GM18511 (cell line): ENCODE data around the gene ADAT3.

Experiments
- ATAC-seq: cut with Tn5 transposase; IDR thresholded peaks from one replicate; pipeline ENCODE4 v1.9.1; 2021; ENCODE audit warnings: mild to moderate bottlenecking, moderate library complexity; ENCODE audit not compliant: unreplicated experiment

Gene ADAT3

DNA sequence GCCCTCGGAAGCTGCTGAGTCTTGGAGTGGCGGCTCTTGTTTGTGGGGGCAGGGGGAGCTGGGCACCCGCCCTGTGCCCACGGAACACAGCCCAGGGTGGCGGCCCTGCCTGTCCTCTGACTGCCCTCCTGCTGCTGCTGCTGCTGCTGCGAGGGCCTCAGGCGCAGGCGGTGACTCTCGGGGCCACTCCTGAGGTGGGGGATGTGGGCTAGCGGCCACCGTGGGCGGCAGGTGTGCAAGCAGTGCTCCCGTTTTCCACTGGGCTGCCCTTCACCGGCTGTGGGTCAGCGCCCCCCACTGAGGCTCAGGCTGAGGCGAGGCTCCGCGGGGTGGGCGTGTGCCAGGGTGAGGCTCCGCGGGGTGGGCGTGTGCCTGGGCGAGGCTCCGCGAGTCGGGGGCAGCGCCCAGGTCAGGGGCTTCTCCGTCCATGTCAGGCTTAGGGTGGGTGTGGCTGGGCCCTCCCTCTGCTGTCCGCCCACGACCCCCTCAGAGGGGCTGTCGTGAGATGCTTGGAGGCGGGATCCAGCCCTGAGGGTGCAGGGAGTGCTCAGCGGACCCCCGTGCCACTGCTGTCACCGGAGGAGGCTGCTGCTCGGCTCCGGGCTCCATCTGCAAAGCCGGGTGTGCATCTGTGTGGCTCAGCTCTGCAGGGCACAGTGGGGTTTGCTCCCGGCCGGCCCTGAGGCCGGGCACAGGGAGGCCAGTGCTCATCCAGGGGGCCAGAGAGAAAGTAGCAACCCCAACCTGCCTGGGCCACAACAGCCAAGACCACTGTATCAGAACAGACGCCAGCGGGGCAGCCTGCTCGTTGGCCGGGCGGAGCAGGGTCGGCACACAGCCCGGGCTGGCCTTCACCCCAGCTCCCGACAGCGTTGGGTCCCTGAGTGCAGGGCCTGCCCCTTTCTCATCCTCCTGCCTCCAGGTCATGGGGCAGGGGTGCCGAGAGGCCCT is 50.2 kb downstream of the ADAT3 start:
- no peak for ATAC-seq

DNA sequence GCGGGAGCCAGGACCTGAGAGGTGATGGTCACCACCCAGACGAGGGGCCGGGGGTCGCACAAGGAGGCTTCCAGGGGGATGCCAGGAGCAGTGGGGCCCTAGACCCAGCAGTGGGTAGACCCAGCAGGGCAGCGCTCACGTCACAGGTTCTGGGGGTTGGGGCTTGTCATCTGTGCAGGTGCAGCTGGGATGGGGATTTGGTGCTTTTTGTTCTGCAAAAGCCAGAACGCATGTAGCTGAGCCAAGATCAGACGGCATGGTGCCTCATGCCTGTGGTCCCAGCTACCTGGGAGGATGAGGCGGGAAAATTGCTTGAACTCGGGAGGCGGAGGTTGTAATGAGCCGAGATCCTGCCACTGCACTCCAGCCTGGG is 50.9 kb downstream of the ADAT3 start:
- ATAC-seq: no peak

DNA sequence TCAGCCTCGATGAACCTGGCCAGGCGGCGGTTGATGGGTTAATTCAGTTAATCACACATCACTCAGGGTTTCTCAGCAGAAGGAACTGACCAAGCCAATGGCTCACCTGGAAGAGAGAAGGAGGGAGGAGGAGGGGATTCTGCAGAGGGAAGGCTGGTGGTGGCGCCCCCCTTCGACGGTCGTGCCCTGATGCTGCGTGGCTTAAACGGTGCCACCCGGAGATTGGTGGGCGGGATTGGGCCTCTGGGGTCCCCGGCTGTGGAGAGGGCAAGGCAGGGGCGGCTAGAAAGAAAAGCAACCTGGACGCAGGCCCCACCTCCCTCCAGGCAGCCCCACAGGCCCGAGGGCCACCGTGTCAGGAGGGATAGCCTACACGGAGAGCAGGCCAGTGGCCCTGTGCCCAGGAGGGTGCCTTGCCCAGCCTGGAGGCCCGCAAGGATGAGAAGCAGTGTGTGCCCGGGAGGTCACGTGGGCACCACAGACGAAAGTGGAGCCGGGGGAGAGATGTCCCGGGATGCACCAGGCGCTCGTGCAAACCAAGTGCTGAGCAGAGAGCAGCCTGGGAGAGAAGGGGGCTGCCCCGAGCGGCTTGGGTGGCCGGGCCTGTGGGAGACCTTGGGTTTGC is 51.8 kb downstream of the ADAT3 start:
- no peak for ATAC-seq

DNA sequence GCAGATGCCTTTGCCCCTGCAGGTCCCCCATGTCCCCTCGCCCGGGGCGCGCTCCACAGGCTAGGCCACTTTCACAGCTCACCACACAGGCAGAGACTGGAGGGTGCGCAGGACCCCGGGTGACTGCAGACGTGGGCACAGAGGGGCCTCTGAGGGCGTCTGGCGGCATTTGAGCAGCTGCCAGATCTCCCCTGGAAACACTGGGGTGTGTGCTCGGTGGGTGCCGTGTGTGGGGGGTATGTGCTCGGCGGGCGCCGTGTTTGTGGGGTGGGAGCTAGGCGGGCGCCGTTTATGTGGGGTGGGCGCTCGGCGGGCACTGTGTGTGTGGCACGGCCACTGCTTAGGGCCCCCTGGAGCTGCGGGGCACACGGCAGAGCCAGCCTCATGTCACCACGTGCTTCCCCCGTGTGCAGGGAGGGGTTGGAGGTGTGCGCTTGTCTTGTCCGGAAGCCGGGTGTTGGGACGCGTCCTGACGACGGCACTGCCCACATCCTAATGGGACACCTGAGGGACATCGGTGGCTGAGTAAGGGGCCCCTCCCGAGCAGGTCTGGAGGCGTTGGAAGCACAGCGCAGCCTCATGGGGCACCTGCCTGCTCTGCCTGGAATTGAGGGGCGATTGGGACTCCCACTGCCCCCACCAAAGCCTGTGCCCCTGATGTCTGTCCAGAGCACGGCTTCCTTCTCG is 52.5 kb downstream of the ADAT3 start:
- ATAC-seq: no peak

DNA sequence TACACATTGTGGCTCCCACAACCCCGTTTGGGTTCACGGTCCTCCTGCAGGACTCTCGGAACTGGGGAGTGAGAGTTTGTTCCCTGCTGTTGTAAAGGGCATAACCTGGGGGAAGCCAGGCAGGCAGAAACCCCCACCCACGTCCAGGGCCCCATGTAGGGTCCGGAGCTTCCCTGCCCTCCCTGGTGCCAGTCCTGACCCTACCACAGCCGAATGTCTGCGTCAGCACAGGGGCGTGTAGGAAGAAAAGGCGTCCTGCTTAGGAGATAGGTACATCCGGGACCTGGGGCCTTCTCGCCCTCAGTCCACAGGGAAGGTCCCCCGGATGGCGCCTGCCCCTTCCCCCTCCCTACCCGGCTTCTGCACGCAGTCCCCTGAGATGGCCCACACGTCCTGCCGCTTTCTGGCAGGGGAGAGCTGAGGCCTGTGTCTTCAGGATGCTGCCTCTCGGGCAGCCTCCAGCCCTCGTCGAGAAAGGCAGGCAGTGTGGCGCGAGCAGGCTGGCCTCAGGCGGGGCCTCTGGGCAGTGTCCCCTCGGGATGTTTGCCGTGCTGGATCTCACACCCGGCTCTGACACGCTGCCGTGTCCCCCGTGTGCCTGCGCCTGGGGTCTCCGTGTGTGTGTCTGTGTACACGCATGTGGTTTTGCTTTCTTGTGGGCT is 54.9 kb downstream of the ADAT3 start:
- ATAC-seq: no peak

DNA sequence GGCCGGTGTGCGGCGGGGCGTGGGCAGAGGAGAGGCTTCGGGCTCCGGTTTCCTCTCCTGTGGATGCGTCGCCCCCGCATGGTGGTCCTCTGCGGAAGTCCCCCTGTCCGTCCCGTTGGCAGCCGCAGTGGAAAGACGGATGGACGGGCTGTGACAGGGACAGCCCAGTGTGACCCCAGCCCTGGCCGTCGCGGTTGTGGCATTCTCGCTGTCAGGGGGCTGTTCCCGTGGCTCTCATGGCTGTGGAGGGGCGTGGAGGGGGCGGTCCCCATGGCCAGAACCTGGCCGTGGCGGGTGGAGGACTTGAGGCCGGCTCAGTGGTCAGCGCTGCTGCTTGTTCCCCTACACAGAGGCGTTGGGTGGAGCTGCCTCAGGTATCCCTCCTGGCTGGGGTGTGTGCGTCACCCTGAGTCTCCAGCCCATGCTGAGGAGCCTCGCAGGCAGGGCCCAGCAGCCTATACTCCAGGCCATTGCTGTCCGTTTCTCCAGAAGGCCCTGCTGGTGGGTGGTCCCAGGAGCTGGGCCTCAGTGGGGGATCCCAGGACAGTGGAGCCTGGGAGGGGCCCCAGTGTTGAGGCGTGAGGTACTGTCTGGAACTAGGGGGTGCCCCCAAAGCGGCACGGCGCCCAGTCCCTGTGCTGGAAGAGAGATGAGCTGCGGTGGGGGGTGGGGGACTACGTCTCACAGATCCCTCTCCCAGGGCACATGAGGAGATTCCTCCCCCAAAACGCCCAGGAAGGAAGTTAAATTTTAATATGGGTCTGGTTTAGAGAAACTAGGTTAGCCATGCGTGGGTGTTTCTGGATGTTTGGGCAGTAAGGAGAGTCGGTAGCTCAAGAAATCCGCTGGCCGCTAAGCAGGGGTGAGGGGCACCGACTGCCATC is 56.0 kb downstream of the ADAT3 start:
- no peak for ATAC-seq

DNA sequence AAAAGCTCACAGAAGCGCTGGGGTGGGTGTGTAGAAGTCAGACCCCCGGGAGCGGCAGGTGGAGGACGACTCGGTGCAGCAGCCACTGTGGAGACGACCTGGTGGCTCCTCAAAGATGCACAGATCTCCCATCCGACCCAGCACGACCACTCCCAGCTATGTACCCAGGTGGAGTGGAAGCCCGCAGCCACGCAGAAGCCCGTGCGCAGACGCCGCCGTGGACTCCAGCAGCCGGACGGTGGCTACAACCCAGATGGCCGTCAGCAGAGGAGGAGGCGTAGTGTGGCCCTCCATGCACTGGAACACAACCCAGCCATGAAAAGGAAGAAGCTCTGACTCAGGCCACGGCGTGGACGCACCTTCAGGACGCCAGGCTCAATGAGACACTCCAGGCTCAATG is 57.5 kb downstream of the ADAT3 start:
- ATAC-seq: no peak
